Esophagus (tissue), 2 donors: ENCODE data around the gene HNRNPD. TPM values are rescaled to one million over a fixed set of nuclear protein-coding genes. Genes with fewer than 3 reads are reported as not detected.
"Not testable (repeated sequence)": the region's sequence is repeated elsewhere in the genome, so short reads cannot be mapped to it uniquely, and the experiment has no call there.

Source experiments
- H3K27ac ChIP-seq, 2 donors: one replicate each; pipeline ENCODE4 v1.5.1; 2013; ENCODE audit warnings: low read depth in 2 of 2, mild to moderate bottlenecking in 2 of 2, inconsistent platforms in 1 of 2, low read length in 1 of 2, moderate library complexity in 1 of 2
- H3K27me3 ChIP-seq, 2 donors: one replicate each; pipeline ENCODE4 v1.6.1; 2013; ENCODE audit warnings: low read length in 2 of 2, control low read depth in 1 of 2, mild to moderate bottlenecking in 1 of 2; ENCODE audit not compliant: insufficient read depth in 2 of 2, control insufficient read depth in 1 of 2
- H3K36me3 ChIP-seq, 2 donors: one replicate each; pipeline ENCODE4 v1.6.1; 2013; ENCODE audit warnings: low read length in 1 of 2; ENCODE audit not compliant: control insufficient read depth in 2 of 2, insufficient read depth in 2 of 2
- H3K4me1 ChIP-seq, 2 donors: one replicate each; pipeline ENCODE4 v1.6.1; 2013; ENCODE audit warnings: low read length in 1 of 2; ENCODE audit not compliant: control insufficient read depth in 2 of 2, insufficient read depth in 2 of 2
- H3K4me3 ChIP-seq, 2 donors: one replicate each; pipeline ENCODE4 v1.5.1; 2013; ENCODE audit warnings: low read length in 2 of 2, mild to moderate bottlenecking in 2 of 2, low read depth in 1 of 2, moderate library complexity in 1 of 2
- H3K9me3 ChIP-seq, 2 donors: one replicate each; pipeline ENCODE4 v1.6.1; 2013; ENCODE audit warnings: mild to moderate bottlenecking in 2 of 2, low read depth in 1 of 2, low read length in 1 of 2, moderate library complexity in 1 of 2; ENCODE audit not compliant: control insufficient read depth in 2 of 2, insufficient read depth in 1 of 2
- WGBS, 2 donors: extraction: QIAGEN DNeasy Blood & Tissue Kit; methylation state at CpG; one replicate each; pipeline ENCODE4 v1.1.7; 2013; 5-methylcytosine and 5-hydroxymethylcytosine counted together
- polyA plus RNA-seq, 2 donors: library from polyadenylated mRNA; stranded (reverse); fragments of 200-250 nt; gene quantifications; one replicate each; pipeline ENCODE4 v1.2.3, GENCODE V29; 2013
- donor health status: healthy with polysubstance abuse.
- donor health status: Bipolar disorder and iron deficiency.

The HNRNPD gene
- polyA plus RNA-seq, 2 donors, result 126 to 156 TPM

DNA sequence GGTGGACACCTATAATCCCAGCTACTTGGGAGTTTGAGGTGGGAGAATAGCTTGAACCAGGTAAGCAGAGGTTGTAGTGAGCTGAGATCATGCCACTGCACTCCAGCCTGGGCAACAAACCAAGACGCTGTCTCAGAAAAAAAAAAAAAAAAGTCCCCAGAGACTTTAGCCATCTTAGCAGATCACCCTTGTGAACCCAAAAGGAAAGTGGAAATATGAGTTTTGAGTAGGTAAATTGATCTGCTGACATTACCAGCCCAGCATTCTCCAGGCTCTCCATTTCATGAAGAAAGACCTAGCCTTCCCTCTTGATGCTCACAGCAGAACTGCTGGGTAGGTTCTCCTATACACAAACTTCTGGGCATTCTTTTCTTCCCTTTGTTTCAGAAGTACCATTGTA is 24.5 kb upstream of the HNRNPD start:
- Histone ChIP-seq H3K9me3 (no peaks in the 10 kb centered on the region), H3K36me3 (no peaks in the 10 kb centered on the region), H3K4me3 (no peak overlapping the region), H3K27me3 (no peaks in the 10 kb centered on the region), H3K27ac (no peak overlapping the region), H3K4me1 (no peaks in the 10 kb centered on the region)
- 78 to 89% methylated on average over 1 of the region's 1 CpG for WGBS, 2 donors

DNA sequence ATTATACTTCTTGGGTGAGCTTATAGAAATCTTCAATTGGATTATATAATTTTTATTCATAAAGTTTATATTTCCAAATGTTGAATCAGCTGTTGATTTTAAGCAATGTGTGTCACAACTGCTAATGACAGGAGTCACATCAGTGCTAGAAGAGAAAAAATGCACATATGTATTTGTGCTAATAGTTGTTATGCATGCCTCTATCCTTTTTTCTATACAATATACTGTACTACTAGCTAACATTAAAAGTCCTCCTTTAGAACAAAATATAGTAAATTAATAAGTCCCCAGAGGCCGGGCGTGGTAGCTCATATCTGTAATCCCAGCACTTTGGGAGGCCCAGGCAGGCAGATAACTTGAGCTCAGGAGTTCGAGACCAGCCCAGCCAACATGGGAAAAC is 23.7 kb upstream of the HNRNPD start:
- Histone ChIP-seq H3K36me3 (no peaks in the 10 kb centered on the region), H3K9me3 (no peaks in the 10 kb centered on the region), H3K4me3 (no peak overlapping the region), H3K27ac (no peak overlapping the region), H3K27me3 (no peaks in the 10 kb centered on the region), H3K4me1 (no peaks in the 10 kb centered on the region)
- 90% methylated on average over 3 of the region's 3 CpGs for WGBS, 2 donors

DNA sequence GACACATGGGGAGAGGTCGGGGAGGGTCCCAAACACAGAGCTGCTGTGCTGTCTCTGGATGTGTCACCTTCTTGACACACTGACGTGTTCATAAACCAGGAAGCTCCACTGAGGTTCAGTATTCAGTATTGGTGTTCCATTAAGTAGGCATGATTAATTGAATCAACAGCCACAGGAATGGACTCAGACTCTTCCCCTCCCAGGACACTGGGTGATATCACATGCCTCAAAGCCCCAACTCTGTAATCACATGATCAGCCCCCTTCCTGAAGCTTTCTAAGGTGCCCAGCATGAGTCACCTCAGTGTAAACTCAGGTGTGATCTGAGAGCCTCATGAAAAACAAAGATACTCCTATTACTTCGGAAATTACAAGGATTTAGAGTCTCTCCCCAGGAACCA is 21.1 kb upstream of the HNRNPD start:
- H3K9me3 ChIP-seq, result no peaks in the 10 kb centered on the region
- no peaks in the 10 kb centered on the region for H3K4me1 ChIP-seq
- 73 to 78% methylated on average over 3 of the region's 3 CpGs for WGBS, 2 donors
- no peaks in the 10 kb centered on the region for H3K27me3 ChIP-seq
- H3K36me3 ChIP-seq, result no peaks in the 10 kb centered on the region
- no peak overlapping the region for H3K4me3 ChIP-seq
- H3K27ac ChIP-seq, result no peak overlapping the region

DNA sequence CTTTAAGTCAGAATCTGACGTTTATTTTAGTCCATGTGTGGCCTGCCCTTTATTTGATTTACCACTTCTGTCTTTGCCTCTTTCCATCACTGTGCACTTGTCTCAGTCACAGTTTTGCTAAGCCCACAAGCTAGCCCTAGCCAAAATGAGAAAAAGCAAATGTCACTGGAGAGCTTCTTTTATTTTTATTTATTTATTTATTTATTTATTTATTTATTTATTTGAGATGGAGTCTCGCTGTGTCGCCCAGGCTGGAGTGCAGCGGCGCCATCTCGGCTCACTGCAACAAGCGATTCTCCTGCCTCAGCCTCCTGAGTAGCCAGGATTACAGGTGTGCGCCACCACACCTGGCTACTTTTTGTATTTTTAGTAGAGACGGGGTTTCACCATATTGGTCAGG is 16.3 kb upstream of the HNRNPD start:
- H3K4me1 ChIP-seq, H3K9me3 ChIP-seq, H3K4me3 ChIP-seq, H3K27me3 ChIP-seq, H3K27ac ChIP-seq, H3K36me3 ChIP-seq: not testable (repeated sequence)
- WGBS, 2 donors, result 88 to 91% methylated on average over 9 of the region's 9 CpGs

DNA sequence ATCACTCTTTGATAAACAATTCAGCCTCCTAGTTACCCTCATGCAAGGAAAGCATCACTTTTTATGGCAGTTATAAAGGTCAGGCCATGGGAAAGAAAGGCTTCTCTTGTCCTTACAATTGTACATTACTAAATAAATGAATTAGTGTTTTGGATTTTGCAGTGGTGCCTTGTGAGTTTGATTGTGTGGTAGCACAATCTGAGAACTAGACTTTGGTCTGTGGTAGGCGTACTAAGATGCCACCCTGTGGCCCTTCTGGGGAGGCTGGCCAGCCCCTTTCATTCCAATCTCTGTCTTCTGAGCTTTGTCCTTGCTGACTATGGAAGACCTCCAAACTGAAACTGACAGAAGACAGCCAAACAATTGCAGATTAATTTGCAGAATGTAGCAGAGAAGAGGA is 14.6 kb upstream of the HNRNPD start:
- H3K27ac ChIP-seq, result no peak overlapping the region
- H3K9me3 ChIP-seq, result no peaks in the 10 kb centered on the region
- H3K4me1 ChIP-seq, result no peaks in the 10 kb centered on the region
- H3K27me3 ChIP-seq, result no peaks in the 10 kb centered on the region
- 65 to 73% methylated on average over 1 of the region's 1 CpG for WGBS, 2 donors
- H3K36me3 ChIP-seq, result no peaks in the 10 kb centered on the region
- no peak overlapping the region for H3K4me3 ChIP-seq

DNA sequence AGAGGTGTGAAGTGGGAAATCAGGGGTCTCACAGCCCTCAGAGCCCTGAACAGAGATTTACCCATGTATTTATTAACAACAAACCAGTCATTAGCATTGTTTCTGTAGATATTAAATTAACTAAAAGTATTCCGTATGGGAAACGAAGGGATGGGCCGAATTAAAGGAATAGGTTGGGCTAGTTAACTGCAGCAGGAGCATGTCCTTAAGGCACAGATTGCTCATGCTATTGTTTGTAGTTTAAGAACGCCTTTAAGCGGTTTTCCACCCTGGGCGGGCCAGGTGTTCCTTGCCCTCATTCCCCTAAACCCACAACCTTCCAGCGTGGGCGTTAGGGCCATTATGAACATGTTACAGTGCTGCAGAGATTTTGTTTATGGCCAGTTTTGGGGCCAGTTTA is 12.5 kb upstream of the HNRNPD start:
- WGBS, 2 donors, result 84 to 97% methylated on average over 8 of the region's 8 CpGs
- H3K4me3 ChIP-seq, H3K27ac ChIP-seq, H3K9me3 ChIP-seq, H3K36me3 ChIP-seq, H3K27me3 ChIP-seq, H3K4me1 ChIP-seq: not testable (repeated sequence)

DNA sequence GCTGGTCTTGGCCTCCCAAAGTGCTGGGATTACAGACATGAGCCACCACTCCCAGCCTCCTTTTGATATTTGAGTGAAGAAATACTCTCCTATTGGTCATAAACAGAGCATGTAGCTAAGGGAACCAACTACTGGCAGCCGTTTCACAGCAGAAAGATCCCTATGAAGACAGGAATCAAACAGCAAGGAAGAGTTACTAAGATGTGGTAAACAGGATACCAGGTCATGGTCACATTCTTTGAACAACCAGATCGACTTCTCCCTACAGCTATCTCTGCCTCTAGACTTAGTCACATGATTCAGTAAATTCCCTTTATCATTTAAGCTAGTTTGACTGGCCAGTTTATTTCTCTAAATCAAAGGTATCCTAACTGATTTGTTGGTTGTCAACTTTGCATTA is 9.0 kb upstream of the HNRNPD start:
- H3K27me3 ChIP-seq, result no peaks in the 10 kb centered on the region
- no peak overlapping the region for H3K4me3 ChIP-seq
- no peak overlapping the region for H3K27ac ChIP-seq
- 74 to 83% methylated on average over 2 of the region's 2 CpGs for WGBS, 2 donors
- no peaks in the 10 kb centered on the region for H3K36me3 ChIP-seq
- H3K4me1 ChIP-seq, result peaks cover 5% of the 10 kb centered on the region in 2 donors
- no peaks in the 10 kb centered on the region for H3K9me3 ChIP-seq

DNA sequence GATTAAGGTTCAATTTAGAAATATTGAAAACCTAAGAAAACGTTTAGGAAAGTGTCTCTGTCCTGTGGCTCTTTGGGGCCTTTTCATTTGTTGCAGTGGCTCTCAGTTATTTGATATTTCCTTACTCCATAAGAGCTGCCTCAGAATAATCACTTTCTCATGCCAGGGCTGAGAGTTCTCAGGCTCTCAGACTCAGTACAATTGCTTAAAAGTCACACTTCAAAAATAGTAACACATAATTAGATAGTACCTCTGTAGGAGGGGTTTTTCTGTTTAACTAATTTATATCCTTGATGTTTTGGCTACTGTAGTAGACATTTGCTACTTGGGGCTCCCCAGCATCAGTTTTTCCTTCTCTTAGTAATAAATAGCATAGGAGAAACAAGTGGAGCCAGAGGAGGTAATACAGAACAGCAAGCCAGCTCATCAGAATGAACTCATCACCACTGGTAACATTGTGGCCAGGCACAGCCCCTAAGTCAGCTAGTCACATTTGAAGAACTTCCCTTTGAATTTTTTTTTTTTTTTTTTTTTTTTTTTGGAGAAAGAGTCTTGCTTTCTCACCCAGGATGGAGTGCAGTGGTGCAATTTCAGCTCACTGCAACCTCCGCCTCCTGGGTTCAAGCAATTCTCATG is 8.0 kb upstream of the HNRNPD start:
- 85 to 90% methylated on average over 2 of the region's 2 CpGs for WGBS, 2 donors

DNA sequence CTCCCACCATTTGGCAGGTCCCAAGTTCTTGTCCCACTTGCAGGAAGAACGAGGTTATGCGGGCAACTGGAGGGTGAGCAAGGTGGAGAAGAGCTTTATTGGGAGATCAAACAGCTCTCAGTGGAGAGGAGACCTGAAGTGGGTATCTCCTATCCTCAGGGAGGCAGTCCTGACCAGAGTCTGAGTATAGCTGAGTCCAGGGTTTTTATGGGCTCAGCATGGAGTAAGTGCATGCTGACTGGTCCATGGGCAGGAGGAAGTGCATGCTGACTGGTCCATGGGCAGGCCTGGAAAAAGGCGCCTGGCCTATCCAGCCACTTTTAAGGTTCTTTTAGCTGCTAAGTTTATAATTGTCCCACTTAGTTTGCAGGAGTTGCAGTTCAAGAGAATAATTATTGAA is 7.4 kb upstream of the HNRNPD start:
- Histone ChIP-seq H3K36me3 (no peaks in the 10 kb centered on the region), H3K4me3 (no peak overlapping the region), H3K9me3 (no peaks in the 10 kb centered on the region), H3K27ac (no peak overlapping the region), H3K27me3 (no peaks in the 10 kb centered on the region), H3K4me1 (peaks cover 5 to 6% of the 10 kb centered on the region in 2 donors)
- WGBS, 2 donors, result 95 to 99% methylated on average over 3 of the region's 3 CpGs

More for the DNA sequence above, 8.0 kb upstream of the HNRNPD start:
- no peaks in the 10 kb centered on the region for H3K9me3 ChIP-seq
- H3K4me1 ChIP-seq, result peaks cover 5% of the 10 kb centered on the region in 2 donors
- H3K36me3 ChIP-seq, result no peaks in the 10 kb centered on the region
- no peak overlapping the region for H3K27ac ChIP-seq
- H3K27me3 ChIP-seq, result no peaks in the 10 kb centered on the region
- no peak overlapping the region for H3K4me3 ChIP-seq

DNA sequence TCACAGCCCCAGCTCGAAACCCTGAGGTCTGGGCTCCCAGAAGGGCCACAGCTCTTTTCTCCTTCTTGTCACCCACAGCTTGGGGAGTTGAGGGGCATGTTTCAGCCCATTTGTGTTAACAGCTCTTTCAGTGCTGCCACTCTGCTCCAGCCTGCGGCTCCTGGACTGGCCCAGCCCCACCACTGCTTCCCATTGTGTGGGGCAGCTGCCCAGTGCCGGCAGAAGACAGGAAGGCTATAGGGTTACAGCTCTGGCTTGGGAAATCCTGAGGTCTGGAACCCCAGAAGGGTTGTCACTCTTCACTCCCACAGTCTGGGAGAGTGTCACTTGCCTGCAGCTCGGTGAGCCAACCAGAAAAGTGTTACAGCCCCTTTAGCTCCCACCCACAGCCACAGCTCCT is 7.0 kb upstream of the HNRNPD start:
- Histone ChIP-seq H3K9me3 (no peaks in the 10 kb centered on the region), H3K27me3 (no peaks in the 10 kb centered on the region), H3K4me1 (peaks cover 5 to 8% of the 10 kb centered on the region in 2 donors), H3K4me3 (no peak overlapping the region), H3K36me3 (no peaks in the 10 kb centered on the region), H3K27ac (no peak overlapping the region)
- 83 to 88% methylated on average over 4 of the region's 4 CpGs for WGBS, 2 donors
